T-helper 9 cell (primary cell): Measurements from ENCODE around the gene DAPK3.
"Not testable (repeated sequence)": the region's sequence is repeated elsewhere in the genome, so short reads cannot be mapped to it uniquely, and the experiment has no call there.

Experiments
- DNase-seq: peaks from one replicate; pipeline ENCODE4 v3.0.0-alpha.2; 2020
- total RNA-seq, 2 donors: gene quantifications; one replicate each; lab custom pipeline; 2026; lab: John Stamatoyannopoulos, UW

The DAPK3 gene
- total RNA-seq = 31.6 to 35.7 reads per million in 2 donors

GRCh38 chr19:3970808-3971598 is at the start of gene DAPK3:
TSS of gene DAPK3 (minus strand) at chr19:3971099. CDS start at chr19:3969735, 1,364 bp downstream.
- DNase-seq = peak; percentile 85

- no peak for DNase-seq
Observed at GRCh38 chr19:4019578-4019977, 48.7 kb upstream of the DAPK3 start.

- DNase-seq = no peak
Observed at GRCh38 chr19:4018775-4019504, 48.0 kb upstream of the DAPK3 start.

- no peak for DNase-seq
Observed at GRCh38 chr19:4018140-4018613, 47.3 kb upstream of the DAPK3 start.

DNA sequence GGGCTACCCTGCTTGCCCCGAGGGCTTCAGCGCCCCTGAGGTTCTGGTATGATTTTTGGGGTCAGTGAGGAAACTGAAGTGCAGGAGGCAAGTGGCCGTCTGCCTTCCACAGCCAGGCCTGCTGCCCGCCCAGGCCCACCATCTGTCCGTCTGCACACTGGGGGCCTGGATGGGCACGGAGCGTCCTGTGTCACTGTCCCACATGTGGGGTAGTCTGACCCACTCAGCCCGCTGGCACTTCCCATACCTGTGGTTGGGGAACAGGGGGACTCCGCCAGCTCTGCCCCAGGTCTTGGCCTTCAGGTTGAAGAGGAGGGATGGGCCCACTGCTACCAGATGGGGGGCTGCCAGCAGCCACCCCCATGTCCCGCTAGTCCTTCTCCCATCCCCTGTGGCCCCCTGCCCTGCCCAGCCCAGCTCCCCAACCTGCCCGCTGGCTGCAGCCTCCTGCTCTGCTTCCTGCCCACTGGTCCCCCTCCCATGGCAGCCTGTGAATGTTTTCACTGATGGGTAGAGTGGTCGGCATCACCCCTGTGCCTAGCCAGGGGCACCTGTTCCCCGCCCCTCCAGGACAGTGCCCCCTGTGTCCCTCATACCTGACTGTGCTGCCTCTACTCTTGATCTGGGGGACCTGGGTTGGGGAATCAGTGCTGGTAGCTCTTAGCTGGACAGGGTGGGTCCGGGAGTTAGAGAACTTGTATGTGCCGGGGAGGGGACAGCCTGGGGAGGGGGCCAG is 46.2 kb upstream of the DAPK3 start:
- no peak for DNase-seq

DNA sequence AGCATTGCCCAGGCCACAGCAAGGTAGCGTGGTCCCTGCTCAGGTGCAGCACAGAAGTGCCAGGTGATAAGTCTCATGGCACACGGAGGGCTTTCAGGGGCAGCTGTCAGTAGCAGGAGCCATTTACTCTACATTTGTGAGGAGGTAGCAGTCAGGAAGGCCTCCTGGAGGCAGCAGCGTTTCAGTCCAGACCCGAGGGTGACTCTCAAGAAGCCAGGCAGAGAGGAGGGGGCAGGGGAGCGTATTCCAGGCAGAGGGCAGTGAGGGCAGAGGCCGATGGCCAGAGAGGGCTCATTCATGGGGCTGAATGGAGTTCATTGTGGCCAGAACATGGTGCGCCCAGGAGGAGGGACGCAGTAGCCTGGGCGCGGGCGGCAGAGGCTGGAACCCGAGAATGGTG is 45.6 kb upstream of the DAPK3 start:
- no peak for DNase-seq

DNA sequence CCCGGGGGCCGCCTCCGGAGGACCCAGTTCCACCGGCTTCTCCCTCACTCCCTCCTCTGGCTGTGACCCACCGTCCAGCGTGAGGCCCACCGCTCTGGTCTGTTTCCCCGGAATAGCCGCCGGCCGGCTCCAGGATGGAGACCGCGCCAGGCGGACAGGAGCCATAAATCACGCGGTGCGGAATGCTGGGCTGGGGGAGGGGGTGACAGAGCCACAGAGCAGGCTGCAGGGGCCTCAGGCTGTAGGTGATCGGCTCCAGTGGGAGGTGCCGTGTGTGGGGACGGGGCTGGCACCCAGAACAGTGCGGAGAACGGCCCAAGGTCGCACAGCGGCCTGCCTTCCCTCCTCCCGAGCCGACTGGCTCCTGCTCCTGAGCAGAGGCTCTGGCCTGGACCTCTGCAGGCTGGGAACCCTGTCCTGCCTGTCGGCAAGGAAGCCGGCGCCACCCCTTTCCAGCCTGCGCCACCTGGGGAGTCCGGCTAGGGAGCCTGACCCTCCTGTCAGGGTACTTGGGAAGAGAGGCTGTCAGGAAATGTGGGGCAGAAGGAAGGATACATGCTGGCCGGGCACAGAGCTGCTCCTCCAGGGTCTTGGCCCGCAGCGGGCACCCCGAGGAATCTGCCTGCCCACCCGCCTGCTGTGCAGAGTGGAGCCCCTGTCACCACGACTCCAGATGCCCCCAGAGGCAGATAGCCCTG is 45.0 kb upstream of the DAPK3 start:
- DNase-seq = no peak

DNA sequence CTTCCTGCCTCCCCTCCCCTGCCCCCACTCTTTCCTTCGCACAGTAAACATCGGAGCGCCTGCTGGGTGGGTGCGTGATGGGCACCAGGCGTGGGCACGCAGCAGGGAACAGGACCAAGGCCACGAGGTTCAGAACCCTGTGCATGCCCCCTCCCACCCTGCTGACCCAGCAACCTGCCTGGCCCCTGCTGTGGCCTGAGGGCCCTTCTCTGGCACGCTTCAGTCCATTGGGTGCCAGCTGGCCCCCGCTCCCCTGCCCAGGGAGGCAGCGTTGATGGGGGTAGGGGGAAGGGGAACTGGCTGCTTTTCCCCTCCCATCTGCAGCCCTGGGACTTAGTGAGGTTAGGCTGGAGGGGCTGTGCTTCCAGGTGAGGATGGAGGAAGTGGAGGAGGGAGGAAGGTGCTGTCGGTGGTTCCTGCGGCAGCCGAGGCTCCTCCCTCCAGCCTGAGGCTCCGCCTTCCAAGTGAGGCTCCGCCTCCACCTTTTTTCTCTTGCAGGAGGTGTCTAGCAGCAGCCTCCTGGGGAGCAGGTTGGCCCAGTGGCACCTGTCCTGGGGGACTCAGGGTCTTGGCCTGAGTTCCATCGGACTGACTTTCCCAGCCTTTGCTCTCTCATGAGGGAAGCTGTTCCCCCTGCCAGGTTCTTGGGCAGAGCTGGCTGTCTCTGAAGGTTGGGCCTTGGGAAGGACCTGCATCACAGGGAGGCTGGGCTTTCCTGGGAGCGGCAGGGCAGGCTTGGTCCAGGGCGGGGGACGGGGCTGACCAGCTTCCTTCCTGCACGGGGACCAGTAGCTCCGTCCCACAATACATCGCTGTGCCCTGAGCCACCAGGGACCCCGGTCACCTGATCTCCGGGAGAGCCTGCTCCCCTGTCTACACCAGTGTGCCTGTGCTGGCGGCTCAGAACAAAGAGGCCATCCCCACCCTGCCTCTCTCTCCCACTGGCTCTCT is 43.9 kb upstream of the DAPK3 start:
- DNase-seq = peak; percentile 20

DNA sequence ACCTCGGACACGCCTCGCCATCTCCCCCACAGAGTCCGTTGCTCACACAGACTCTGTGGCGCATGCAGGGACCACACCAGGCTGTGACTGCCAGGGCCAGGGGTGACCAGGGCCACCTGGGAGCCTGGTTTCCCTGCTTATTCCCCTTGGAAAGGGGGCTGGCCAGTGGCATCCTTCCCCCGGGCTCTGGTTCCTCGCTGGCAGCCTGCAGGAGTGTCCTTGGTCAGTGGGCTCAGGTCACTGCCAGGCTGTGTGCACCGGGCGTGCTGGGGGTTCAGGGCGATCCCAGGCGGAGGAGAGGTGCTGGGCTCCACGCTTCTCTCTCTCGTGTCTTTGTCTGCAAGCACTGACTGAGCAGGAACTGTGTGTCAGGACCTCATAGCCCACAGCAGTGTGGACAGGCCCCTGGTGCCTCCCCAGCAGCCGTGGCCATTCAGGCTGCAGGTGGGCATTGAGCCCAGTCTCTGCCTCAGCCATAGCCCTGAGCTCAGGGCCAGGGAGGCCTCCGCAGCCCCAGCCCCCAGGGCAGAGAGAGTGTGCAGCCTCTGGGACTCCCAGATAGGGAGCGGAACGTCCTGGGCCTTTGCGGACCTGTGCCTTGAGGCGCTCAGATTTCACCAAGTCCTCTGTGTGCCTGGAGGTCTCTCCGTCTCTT is 43.1 kb upstream of the DAPK3 start:
- DNase-seq = no peak

DNA sequence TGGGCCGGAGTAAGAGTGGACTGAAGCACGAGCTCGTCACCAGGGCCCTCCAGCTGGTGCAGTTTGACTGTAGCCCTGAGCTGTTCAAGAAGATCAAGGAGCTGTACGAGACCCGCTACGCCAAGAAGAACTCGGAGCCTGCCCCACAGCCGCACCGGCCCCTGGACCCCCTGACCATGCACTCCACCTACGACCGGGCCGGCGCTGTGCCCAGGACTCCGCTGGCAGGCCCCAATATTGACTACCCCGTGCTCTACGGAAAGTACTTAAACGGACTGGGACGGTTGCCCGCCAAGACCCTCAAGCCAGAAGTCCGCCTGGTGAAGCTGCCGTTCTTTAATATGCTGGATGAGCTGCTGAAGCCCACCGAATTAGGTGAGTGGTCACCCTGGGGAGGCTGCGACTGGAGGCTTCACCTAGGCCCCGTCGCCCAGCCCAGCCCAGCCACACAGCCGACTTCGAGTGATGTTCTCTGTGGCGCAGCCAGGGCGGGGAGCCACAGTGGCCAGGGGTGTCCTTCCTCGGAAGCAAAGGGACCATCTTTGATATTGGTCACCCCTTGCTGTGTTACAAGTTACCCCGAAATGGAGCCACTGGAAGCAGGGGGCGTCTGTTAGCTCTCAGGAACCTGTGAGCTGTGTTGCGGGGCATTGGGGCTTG is 42.2 kb upstream of the DAPK3 start:
- DNase-seq = no peak

DNA sequence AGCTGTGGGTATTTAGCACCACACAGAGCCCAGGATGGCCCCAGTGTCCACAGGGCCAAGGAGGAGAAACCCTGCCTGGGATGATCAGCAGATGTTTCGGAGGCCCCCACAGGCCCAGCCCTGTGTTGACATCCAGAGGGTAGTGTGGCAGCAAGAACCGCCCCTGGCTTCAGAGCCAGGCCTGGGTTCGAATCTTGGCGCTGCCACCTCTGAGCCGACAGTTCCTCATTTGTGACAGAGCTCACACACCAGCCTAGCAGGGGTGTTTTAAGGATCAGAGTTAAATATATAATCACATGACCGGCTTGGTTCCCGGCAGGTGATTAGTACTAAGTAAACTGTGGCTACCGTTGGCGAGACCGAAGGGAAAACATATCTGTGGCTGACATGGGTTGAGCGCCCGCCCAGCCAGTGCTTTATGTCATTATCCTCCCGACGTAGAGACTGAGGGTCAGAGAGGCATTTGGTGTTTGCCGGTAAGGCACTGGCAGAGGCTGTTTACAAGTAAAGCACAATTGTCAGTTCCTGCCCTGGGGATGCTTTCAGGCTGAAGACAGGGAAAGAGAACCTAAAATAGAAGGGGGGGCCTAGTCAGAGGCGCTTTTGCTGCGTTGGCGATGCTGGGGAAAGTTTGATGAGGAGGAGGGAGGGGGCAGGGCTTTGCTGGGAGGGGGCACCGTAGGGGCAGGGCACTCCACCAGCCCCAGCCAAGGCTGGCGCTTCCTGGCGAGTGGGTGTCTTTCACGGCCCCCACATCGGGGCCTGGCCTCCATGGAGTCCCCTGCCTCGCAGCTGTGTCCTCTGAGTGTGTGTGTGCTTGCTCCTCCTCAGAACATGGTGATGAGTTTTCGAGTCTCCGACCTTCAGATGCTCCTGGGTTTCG is 41.4 kb upstream of the DAPK3 start:
- no peak for DNase-seq

- DNase-seq = not testable (repeated sequence)
Observed at GRCh38 chr19:4011430-4011829, 40.5 kb upstream of the DAPK3 start.

DNA sequence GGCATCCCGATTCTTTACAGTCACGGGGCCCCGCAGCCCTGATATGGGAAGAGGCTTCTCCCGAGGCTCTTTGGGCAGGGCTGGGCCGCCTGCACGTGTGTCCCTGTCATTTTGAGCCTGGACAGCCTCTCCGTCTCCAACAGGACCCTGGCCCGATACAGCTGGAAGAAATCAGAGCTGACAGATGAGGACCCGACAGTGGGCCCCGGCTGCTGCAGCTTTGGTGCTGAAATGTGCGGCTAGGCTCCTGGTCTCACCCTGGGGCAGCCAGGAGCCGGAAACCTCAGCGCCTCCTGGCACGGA is 39.9 kb upstream of the DAPK3 start:
- DNase-seq = no peak

DNA sequence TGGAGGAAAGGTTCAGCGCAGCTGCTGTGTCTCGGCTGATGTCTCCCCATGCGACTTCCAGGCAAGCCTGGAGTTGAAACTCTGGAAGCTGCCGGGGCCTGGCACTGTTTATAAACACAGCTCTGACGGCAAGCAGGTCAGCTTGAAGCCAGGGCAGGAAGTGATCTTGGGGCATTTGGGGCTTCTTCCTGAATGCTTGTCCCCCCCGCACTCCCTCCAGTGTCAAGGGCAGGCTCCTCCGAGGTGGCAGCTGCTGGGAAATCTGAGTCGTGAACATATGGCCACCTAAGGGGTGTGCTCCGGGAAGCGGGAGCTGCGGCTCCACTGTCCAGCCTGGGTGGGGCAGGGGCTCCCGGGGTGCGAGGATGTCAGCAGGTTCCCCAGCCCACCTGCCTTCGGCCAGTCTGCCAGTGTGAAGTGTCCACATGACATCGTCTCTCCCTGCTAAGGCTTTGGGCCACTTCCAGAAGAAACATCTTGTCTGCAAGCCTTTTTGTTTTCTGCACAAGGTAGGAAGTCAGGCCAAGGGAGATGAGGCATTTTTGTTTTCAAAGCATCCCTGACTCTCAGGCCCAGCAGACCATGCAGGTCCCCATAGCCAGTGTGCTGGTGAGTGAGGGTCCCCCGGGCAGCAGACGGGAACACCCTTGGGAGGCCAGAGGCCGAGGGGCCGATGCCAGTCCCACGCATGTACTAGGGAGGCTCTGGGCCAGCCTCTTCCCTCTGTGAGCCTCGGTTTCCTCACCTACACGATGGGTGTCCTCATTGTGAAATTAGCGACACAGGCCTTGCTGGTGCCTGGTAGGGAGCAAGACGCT is 39.3 kb upstream of the DAPK3 start:
- no peak for DNase-seq

DNA sequence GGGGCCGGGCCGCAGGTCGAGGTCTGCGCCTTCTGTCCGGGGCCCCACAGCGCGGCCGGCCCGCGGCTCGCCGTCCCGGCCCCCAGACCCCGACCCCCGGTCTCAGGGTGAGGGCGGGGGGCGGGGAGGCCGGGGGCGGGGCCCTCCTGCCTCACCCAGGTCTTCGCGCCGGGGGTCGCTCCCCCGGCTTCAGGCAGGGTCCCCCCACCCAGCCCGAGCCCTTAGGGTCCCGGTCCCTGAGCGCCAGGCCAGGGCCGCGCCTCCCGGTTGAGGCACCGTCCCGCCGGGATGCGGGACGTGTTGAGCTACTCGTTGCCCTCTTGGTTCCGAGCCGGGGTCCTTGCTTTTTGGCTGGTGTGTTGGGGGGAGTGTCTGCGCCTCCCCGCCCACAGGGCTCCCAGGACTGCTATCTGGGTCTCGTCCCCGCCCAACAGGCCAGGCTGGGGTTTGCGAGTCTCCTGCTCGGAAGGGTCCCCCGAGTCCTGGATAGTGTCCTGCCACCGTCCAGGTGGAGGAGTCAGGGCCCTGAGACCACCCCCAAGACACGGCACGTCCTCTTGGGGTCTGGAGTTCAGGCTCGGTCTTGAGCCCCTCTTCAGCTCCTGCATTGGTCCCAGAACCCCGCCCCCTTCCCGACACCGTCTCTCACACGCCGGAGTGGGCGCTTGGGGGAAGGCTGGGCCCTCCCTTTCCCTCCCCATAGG is 37.1 kb upstream of the DAPK3 start:
- no peak for DNase-seq

DNA sequence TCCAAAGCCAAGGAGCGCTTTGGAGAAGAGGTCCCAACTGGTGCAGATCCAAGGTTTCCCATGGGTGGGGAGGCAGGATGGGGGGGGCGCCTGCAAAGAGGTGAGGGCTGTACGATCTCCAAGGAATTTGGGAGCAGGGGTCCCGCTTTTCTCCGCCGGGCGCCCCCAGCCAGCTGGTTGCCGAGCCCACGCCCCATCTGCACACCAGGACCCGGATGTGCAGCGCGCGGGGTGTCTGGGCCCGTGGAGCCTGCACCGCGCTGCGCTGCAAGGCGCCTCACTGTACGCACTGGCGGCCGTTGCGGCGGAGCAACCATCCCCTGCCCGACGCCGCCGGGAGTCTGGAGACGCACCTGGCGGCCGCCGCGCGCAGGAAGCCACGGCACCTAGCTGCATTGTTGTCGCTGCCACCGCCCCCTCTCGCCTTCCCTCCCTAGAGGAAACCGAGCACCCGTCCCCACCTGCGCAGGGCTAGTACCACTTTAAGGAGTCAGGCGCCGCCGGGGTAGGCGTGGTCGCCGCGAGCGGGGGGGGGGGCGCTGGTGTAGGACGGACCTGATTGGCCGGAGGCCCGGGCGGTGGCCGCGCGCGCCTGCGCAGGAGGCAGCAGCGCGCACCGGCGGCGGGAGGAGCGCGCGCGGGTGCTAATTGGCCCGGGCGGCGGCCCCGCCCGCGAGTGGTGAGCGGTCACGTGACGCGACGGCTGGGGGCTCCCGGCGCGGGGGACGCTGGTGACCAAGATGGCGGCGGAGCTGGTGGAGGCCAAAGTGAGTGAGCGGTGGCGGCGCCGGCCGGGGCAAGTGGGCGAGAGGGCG is 36.3 kb upstream of the DAPK3 start, which contains the start of gene PIAS4:
PIAS4 (plus strand) TSS at position 716 of the 815 bp plus-strand sequence; CDS start at position 741, 25 bp downstream.
- DNase-seq = peak; percentile 90

DNA sequence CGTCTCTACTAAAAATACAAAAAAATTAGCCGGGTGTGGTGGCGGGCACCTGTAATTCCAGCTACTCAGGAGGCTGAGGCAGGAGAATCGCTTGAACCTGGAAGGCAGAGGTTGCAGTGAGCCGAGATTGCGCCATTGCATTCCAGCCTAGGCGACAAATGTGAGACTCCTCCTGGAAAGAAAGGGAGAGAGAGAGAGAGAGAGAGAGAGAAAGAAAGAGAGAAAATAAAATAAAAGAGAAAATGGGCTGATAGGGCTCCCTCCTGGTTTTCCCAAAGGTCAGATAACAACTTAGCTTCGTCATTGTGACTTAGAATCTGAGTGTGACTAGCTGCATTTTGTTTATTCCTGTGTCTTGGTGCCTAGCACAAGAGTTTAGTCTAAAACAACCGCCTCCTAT is 34.5 kb upstream of the DAPK3 start:
- DNase-seq = not testable (repeated sequence)
